Measurements from ENCODE around the gene CCDC138.

DNA sequence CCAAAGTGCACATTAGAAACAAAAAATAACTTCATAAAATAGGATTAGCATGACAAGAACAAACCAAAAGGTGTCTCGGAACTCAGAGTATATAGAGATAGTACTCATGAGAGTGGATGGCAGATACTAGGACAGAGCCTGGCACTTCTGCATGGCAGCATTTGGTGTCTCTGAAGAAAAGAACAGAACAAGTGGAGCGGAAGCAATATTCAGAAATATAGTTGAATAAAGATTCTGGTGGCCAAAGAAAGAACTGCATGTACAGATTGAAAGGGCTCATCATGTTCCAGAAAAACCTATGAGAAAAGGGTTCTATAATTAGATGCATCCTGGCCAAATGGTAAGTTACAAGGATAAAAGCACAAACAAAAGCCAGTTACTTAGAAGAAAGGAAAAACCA is 90.9 kb downstream of the CCDC138 start:
- no peak for TF ChIP-seq POLR2AphosphoS5 (IDR thresholded peaks at IDR 0.05; ENCODE audit: low read depth, low read length)
- TF ChIP-seq, protein P1, sequence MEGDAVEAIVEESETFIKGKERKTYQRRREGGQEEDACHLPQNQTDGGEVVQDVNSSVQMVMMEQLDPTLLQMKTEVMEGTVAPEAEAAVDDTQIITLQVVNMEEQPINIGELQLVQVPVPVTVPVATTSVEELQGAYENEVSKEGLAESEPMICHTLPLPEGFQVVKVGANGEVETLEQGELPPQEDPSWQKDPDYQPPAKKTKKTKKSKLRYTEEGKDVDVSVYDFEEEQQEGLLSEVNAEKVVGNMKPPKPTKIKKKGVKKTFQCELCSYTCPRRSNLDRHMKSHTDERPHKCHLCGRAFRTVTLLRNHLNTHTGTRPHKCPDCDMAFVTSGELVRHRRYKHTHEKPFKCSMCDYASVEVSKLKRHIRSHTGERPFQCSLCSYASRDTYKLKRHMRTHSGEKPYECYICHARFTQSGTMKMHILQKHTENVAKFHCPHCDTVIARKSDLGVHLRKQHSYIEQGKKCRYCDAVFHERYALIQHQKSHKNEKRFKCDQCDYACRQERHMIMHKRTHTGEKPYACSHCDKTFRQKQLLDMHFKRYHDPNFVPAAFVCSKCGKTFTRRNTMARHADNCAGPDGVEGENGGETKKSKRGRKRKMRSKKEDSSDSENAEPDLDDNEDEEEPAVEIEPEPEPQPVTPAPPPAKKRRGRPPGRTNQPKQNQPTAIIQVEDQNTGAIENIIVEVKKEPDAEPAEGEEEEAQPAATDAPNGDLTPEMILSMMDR (IDR thresholded peaks at IDR 0.05), result no peak
